Measurements from ENCODE around the gene ST6GALNAC6. TPM values are rescaled to one million over a fixed set of nuclear protein-coding genes. Genes with fewer than 3 reads are reported as not detected.
A peak's percentile ranks its signal among the peaks of the same experiment; 100 is the strongest.

Gene ST6GALNAC6
- polyA plus RNA-seq, 2 of the 4 experiments (the other 2 are of a cell fraction) = 8.2 to 25.2 TPM

DNA sequence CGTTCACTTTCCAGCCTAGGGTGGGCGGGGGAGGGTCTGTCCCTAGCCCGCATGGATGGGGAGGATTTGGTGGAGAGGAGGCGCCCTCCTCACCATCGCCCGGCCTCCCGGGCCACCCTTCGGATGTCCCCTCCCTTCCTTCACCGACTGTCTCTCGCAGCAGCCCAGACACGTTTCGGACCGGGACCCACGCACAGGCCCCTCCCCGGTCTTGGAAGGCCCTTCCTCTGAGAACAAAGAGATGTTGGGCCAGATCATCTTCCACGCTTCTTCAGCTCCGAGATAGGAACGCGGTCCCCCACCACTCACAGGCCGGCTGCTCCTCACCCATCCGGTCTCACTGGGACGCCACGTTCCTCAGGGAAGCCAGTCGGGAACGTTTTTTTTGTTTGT lies 38.9 kb upstream of the ST6GALNAC6 start:
- ATAC-seq = peak in 1 of 2 experiments; percentile 0; a peak in 1 of 6 replicates
- Histone ChIP-seq H3K4me2 (peak overlapping the region; percentile 79), H3K4me3 (peak overlapping the region; percentile 61; the same call in 2 of the 3 replicates), H3K4me1 (peaks cover 32% of the 10 kb centered on the region), H3K9me3 (no peaks in the 10 kb centered on the region), H3K27ac (peak overlapping the region; percentile 80 to 92)
- DNase-seq (ENCODE audit: low read depth in 1 of 2, low spot score in 1 of 2) = no peak
- CTCF ChIA-PET = interaction anchor here (7.2 to 35.7 kb wide), 3 partner anchors 21 to 100 kb away, joined by 173 to 827 read pairs (median 365); partner anchors contain the start of gene EEIG1
- TF ChIP-seq EHF (CRISPR knock-in tag; IDR thresholded peaks at IDR 0.05) = no peak
- TF ChIP-seq, protein P1, sequence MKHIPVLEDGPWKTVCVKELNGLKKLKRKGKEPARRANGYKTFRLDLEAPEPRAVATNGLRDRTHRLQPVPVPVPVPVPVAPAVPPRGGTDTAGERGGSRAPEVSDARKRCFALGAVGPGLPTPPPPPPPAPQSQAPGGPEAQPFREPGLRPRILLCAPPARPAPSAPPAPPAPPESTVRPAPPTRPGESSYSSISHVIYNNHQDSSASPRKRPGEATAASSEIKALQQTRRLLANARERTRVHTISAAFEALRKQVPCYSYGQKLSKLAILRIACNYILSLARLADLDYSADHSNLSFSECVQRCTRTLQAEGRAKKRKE (CRISPR knock-in tag; IDR thresholded peaks at IDR 0.05; ENCODE audit: low read depth) = no peak
- no peak for TF ChIP-seq CBX2 (IDR thresholded peaks at IDR 0.05; ENCODE audit: borderline replicate concordance, low read depth)
- TF ChIP-seq, protein P2, sequence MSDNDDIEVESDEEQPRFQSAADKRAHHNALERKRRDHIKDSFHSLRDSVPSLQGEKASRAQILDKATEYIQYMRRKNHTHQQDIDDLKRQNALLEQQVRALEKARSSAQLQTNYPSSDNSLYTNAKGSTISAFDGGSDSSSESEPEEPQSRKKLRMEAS (IDR thresholded peaks at IDR 0.05) = no peak
- no peak for TF ChIP-seq POLR2A (IDR thresholded peaks at IDR 0.05; ENCODE audit: low read length)
- TF ChIP-seq FOSL2 (IDR thresholded peaks at IDR 0.05) = no peak
- no peak for TF ChIP-seq FOSL2 (CRISPR knock-in tag; IDR thresholded peaks at IDR 0.05)
- no peak for TF ChIP-seq PHF8 (IDR thresholded peaks at IDR 0.05; ENCODE audit: borderline replicate concordance, low read depth)
- no peak for TF ChIP-seq CEBPB (IDR thresholded peaks at IDR 0.05)
- TF ChIP-seq BHLHE40 (IDR thresholded peaks at IDR 0.05; ENCODE audit: low read depth, low read length) = no peak
- TF ChIP-seq RAD21 (conservative IDR thresholded peaks at IDR 0.05 in 1 of 2, IDR thresholded peaks at IDR 0.05 in 1 of 2) = no peak
- TF ChIP-seq NFE2L2 (conservative IDR thresholded peaks at IDR 0.05; ENCODE audit: low read length) = no peak
- TF ChIP-seq, protein P3, sequence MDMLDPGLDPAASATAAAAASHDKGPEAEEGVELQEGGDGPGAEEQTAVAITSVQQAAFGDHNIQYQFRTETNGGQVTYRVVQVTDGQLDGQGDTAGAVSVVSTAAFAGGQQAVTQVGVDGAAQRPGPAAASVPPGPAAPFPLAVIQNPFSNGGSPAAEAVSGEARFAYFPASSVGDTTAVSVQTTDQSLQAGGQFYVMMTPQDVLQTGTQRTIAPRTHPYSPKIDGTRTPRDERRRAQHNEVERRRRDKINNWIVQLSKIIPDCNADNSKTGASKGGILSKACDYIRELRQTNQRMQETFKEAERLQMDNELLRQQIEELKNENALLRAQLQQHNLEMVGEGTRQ (IDR thresholded peaks at IDR 0.05) = no peak
- TF ChIP-seq, protein P4, sequence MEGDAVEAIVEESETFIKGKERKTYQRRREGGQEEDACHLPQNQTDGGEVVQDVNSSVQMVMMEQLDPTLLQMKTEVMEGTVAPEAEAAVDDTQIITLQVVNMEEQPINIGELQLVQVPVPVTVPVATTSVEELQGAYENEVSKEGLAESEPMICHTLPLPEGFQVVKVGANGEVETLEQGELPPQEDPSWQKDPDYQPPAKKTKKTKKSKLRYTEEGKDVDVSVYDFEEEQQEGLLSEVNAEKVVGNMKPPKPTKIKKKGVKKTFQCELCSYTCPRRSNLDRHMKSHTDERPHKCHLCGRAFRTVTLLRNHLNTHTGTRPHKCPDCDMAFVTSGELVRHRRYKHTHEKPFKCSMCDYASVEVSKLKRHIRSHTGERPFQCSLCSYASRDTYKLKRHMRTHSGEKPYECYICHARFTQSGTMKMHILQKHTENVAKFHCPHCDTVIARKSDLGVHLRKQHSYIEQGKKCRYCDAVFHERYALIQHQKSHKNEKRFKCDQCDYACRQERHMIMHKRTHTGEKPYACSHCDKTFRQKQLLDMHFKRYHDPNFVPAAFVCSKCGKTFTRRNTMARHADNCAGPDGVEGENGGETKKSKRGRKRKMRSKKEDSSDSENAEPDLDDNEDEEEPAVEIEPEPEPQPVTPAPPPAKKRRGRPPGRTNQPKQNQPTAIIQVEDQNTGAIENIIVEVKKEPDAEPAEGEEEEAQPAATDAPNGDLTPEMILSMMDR (IDR thresholded peaks at IDR 0.05) = no peak
- no peak for TF ChIP-seq MAZ (IDR thresholded peaks at IDR 0.05; ENCODE audit: borderline replicate concordance, low read depth, low read length)
- TF ChIP-seq NPAS2 (CRISPR knock-in tag; IDR thresholded peaks at IDR 0.05; ENCODE audit: borderline replicate concordance) = no peak
- no peak for TF ChIP-seq HOXA7 (CRISPR knock-in tag; IDR thresholded peaks at IDR 0.05)
- no peak for TF ChIP-seq JUNB (IDR thresholded peaks at IDR 0.05)
- no peak for FAIRE-seq
- POLR2A ChIA-PET = no interaction called here
- 72% methylated on average over 24 of the region's 25 CpGs for WGBS (ENCODE audit: missing lambda C conversion rate)

DNA sequence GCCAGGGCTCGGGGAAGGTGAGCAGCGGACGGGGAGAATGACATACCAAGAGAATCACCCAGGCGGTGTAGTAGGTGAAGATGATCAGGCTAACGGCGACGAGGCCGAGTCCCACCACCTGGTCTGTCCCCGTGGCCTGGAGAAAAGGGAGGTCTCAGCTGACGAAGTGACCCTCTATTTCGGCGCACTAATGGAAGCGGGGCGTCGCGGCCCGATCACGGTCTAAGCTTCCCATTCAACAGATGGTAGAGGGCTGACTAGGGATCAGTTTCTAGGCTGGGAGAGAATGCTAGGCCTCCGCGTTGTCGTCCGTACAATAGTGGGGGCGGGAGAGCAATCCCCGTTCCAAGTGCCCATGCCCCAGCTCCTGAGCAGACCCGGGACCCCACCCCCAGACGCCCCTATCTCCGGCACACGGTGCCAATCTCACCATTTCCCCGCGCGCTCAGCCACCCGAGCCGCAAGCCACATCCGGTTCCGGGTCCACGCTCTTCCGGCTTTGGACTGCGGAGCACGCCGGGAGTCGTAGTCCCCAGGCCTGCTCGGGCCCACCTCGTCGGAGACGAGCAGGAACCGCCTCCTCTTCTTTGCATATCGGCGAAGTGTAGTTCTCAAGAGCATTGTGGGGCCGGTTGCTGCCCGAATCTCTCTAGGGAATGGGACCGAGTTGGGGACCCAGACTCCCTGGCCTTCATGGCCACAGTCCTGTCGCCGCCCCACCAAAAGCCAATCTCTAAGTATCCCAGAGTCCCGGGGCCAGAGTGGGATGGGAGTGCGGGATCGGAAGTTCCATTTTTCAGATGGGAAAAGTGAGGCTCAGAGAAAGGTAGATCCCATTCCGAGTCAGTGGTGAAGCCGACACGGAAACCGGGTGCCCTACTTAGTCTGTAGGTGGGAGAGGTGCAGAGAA lies 38.2 kb upstream of the ST6GALNAC6 start, which contains the start of gene DPM2:
TSS of gene DPM2 (minus strand) at position 467 of the 910 bp plus-strand sequence. CDS start at position 433, 34 bp downstream.
- H3K4me1 ChIP-seq = peaks cover 34% of the 10 kb centered on the region
- ATAC-seq = peak; percentile 79 to 91
- POLR2A ChIA-PET = no interaction called here
- no peak for FAIRE-seq
- peak; percentile 89 to 93 for DNase-seq (ENCODE audit: low read depth in 1 of 2, low spot score in 1 of 2)
- 19% methylated on average over 34 of the region's 60 CpGs for WGBS (ENCODE audit: missing lambda C conversion rate)
- peak within 1 kb of the TSS; percentile 80 to 92 for H3K27ac ChIP-seq
- CTCF ChIA-PET = interaction anchor here (0.5 to 35.7 kb wide), 4 partner anchors 16 to 132 kb away, joined by 3 to 827 read pairs (median 184); no protein-coding TSS in a partner anchor
- H3K9me3 ChIP-seq = no peaks in the 10 kb centered on the region
- peak within 1 kb of the TSS; percentile 79 for H3K4me2 ChIP-seq
- peak within 1 kb of the TSS; percentile 61 for H3K4me3 ChIP-seq
- TF ChIP-seq SMC3 (IDR thresholded peaks at IDR 0.05) (peak; percentile 5; the same call in 1 of the 3 replicates), ESRRA (IDR thresholded peaks at IDR 0.05; ENCODE audit: borderline replicate concordance, low read length) (no peak), KDM1A (IDR thresholded peaks at IDR 0.05; ENCODE audit: low read depth) (peak; percentile 75; the same call in 1 of the 2 replicates), RCOR1 (IDR thresholded peaks at IDR 0.05; ENCODE audit: low read depth, low read length) (no peak), HDAC2 (IDR thresholded peaks at IDR 0.05) (no peak), TP53 (CRISPR knock-in tag; IDR thresholded peaks at IDR 0.05) (no peak), POLR2A (IDR thresholded peaks at IDR 0.05; ENCODE audit: low read length) (peak; percentile 44; the same call in 1 of the 2 replicates), NPAS2 (CRISPR knock-in tag; IDR thresholded peaks at IDR 0.05; ENCODE audit: borderline replicate concordance) (no peak), FOXS1 (CRISPR knock-in tag; IDR thresholded peaks at IDR 0.05) (no peak), HOXA7 (CRISPR knock-in tag; IDR thresholded peaks at IDR 0.05) (0 out of 2 replicates have a peak, but pooled peaks have one; percentile 13)
- TF ChIP-seq, protein P5, sequence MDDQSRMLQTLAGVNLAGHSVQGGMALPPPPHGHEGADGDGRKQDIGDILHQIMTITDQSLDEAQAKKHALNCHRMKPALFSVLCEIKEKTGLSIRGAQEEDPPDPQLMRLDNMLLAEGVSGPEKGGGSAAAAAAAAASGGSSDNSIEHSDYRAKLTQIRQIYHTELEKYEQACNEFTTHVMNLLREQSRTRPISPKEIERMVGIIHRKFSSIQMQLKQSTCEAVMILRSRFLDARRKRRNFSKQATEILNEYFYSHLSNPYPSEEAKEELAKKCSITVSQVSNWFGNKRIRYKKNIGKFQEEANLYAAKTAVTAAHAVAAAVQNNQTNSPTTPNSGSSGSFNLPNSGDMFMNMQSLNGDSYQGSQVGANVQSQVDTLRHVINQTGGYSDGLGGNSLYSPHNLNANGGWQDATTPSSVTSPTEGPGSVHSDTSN (IDR thresholded peaks at IDR 0.05) = peak; percentile 40; the same call in 1 of the 2 replicates
- TF ChIP-seq, protein P2 (IDR thresholded peaks at IDR 0.05) = peak; percentile 88
- TF ChIP-seq, protein P4 (IDR thresholded peaks at IDR 0.05) = no peak
- TF ChIP-seq, protein P6, sequence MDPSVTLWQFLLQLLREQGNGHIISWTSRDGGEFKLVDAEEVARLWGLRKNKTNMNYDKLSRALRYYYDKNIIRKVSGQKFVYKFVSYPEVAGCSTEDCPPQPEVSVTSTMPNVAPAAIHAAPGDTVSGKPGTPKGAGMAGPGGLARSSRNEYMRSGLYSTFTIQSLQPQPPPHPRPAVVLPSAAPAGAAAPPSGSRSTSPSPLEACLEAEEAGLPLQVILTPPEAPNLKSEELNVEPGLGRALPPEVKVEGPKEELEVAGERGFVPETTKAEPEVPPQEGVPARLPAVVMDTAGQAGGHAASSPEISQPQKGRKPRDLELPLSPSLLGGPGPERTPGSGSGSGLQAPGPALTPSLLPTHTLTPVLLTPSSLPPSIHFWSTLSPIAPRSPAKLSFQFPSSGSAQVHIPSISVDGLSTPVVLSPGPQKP (IDR thresholded peaks at IDR 0.05; ENCODE audit: low read depth, low read length) = no peak
